CD4-positive, CD25-positive, alpha-beta regulatory T cell (primary cell): Measurements from ENCODE around the gene LY6G6F. TPM values are rescaled to one million over a fixed set of nuclear protein-coding genes. Genes with fewer than 3 reads are reported as not detected.

ENCODE experiments used
- ATAC-seq, 2 donors: fragments of 150-1000 bp; cut with Tn5 transposase; one replicate each; pipeline ENCODE4 v1.10.0; 2021; ENCODE audit warnings: low read depth in 2 of 2, moderate number of reproducible peaks in 2 of 2, moderate library complexity in 1 of 2
- DNase-seq, 3 donors: peaks; one replicate each; pipeline versions ENCODE4 v3.0.0 to v3.0.0-alpha.2; 2012 to 2022; ENCODE audit warnings: mixed read lengths in 1 of 3
- H3K27ac ChIP-seq: one replicate; pipeline ENCODE4 v1.7.0; 2013; ENCODE audit warnings: mild to moderate bottlenecking, low read length; ENCODE audit not compliant: insufficient read depth, poor library complexity, severe bottlenecking
- H3K27me3 ChIP-seq: one replicate; pipeline ENCODE4 v1.7.0; 2013; ENCODE audit warnings: low read length; ENCODE audit not compliant: control insufficient read depth, insufficient read depth
- H3K36me3 ChIP-seq: one replicate; pipeline ENCODE4 v1.7.0; 2013; ENCODE audit warnings: mild to moderate bottlenecking, low read length, moderate library complexity; ENCODE audit not compliant: control insufficient read depth, insufficient read depth
- H3K4me1 ChIP-seq: 2 replicates; pipeline ENCODE4 v1.7.0; 2013; ENCODE audit warnings: mild to moderate bottlenecking, low read length; ENCODE audit not compliant: insufficient read depth, control insufficient read depth, poor library complexity, severe bottlenecking
- H3K4me3 ChIP-seq: one replicate; pipeline ENCODE4 v1.7.0; 2013; ENCODE audit warnings: low read depth, mild to moderate bottlenecking, low read length, moderate library complexity
- H3K9me3 ChIP-seq, 2 experiments: 1 replicate in 1 of 2; 2 replicates in 1 of 2; pipeline ENCODE4 v1.7.0; 2013; ENCODE audit warnings: low read length in 2 of 2, mild to moderate bottlenecking in 1 of 2, moderate library complexity in 1 of 2; ENCODE audit not compliant: control insufficient read depth in 2 of 2
- H3K27ac Mint-ChIP-seq, 3 donors: one replicate each; pipeline ENCODE4 v1.8.0; 2020 to 2022; ENCODE audit warnings: mild to moderate bottlenecking in 3 of 3, mixed read lengths in 3 of 3, moderate library complexity in 2 of 3
- H3K27me3 Mint-ChIP-seq: one replicate; pipeline ENCODE4 v1.8.0; 2022; ENCODE audit warnings: mild to moderate bottlenecking, mixed read lengths
- H3K36me3 Mint-ChIP-seq: one replicate; pipeline ENCODE4 v1.8.0; 2020; ENCODE audit warnings: mixed read lengths
- H3K4me1 Mint-ChIP-seq, 4 donors: one replicate each; pipeline ENCODE4 v1.8.0; 2020 to 2022; ENCODE audit warnings: mixed read lengths in 4 of 4, mild to moderate bottlenecking in 1 of 4
- H3K4me3 Mint-ChIP-seq, 4 donors: one replicate each; pipeline ENCODE4 v1.8.0; 2020 to 2022; ENCODE audit warnings: mild to moderate bottlenecking in 4 of 4, mixed read lengths in 4 of 4, moderate library complexity in 3 of 4
- H3K9me3 Mint-ChIP-seq, 7 donors: one replicate each; pipeline ENCODE4 v1.8.0; 2020 to 2022; ENCODE audit warnings: mixed read lengths in 7 of 7, mild to moderate bottlenecking in 3 of 7, moderate library complexity in 2 of 7
- polyA plus RNA-seq, 4 donors: library from polyadenylated mRNA; unstranded; fragments of 300-500 nt; fragmentation: Illumina TruSeq; gene quantifications; one replicate each; pipeline ENCODE4 v1.2.3, GENCODE V29; 2021
- total RNA-seq: library from RNA; stranded (reverse); gene quantifications from one replicate; pipeline ENCODE4 v1.2.3, GENCODE V29; 2022

LY6G6F gene
- total and polyA plus RNA-seq, 5 donors from 2014 or later: 1.5 TPM; not detected in 4

- H3K27ac Mint-ChIP-seq: peak overlapping the region; percentile 34 to 79 (median 52)
Observed at GRCh38 chr6:31711233-31711632, 4.6 kb downstream of the LY6G6F start.

GRCh38 chr6:31712296-31712695 lies 5.6 kb downstream of the LY6G6F start:
- Mint-ChIP-seq H3K9me3 (no peaks in the 10 kb centered on the region), H3K27me3 (peaks cover 5% of the 10 kb centered on the region), H3K4me3 (no peak overlapping the region), H3K27ac (peak overlapping the region in 1 of 3 donors; percentile 65), H3K36me3 (no peaks in the 10 kb centered on the region), H3K4me1 (peaks cover 0 to 22% (median 10%) of the 10 kb centered on the region in 4 donors)
- Histone ChIP-seq H3K27me3 (no peaks in the 10 kb centered on the region), H3K4me1 (peaks cover 11% of the 10 kb centered on the region), H3K27ac (no peak overlapping the region), H3K4me3 (no peak overlapping the region), H3K9me3 (no peaks in the 10 kb centered on the region), H3K36me3 (no peaks in the 10 kb centered on the region)
- ATAC-seq: peak; percentile 57 to 71
- DNase-seq: peak in 1 of 3 donors; percentile 63

More at GRCh38 chr6:31711233-31711632, 4.6 kb downstream of the LY6G6F start:
- peak in 1 of 3 donors; percentile 70 for DNase-seq
- peaks cover 11% of the 10 kb centered on the region for H3K4me1 ChIP-seq
- peaks cover 5% of the 10 kb centered on the region for H3K27me3 Mint-ChIP-seq
- no peaks in the 10 kb centered on the region for H3K9me3 ChIP-seq
- peak overlapping the region in 1 of 4 donors; percentile 52 for H3K4me3 Mint-ChIP-seq
- no peak overlapping the region for H3K27ac ChIP-seq
- H3K36me3 ChIP-seq: no peaks in the 10 kb centered on the region
- peaks cover 0 to 22% (median 10%) of the 10 kb centered on the region in 4 donors for H3K4me1 Mint-ChIP-seq
- ATAC-seq: no peak
- no peaks in the 10 kb centered on the region for H3K36me3 Mint-ChIP-seq
- H3K27me3 ChIP-seq: no peaks in the 10 kb centered on the region
- no peaks in the 10 kb centered on the region for H3K9me3 Mint-ChIP-seq
- H3K4me3 ChIP-seq: no peak overlapping the region

GRCh38 chr6:31713465-31713864 lies 6.8 kb downstream of the LY6G6F start:
- Mint-ChIP-seq H3K27me3 (peaks cover 5% of the 10 kb centered on the region), H3K36me3 (no peaks in the 10 kb centered on the region), H3K4me3 (no peak overlapping the region), H3K9me3 (no peaks in the 10 kb centered on the region), H3K4me1 (peaks cover 0 to 22% (median 10%) of the 10 kb centered on the region in 4 donors), H3K27ac (no peak overlapping the region)
- no peaks in the 10 kb centered on the region for H3K9me3 ChIP-seq
- DNase-seq (no peak), ATAC-seq (no peak)
- H3K36me3 ChIP-seq: no peaks in the 10 kb centered on the region
- H3K27me3 ChIP-seq: no peaks in the 10 kb centered on the region
- H3K4me1 ChIP-seq: peaks cover 11% of the 10 kb centered on the region
- no peak overlapping the region for H3K27ac ChIP-seq
- no peak overlapping the region for H3K4me3 ChIP-seq

- Mint-ChIP-seq H3K27me3 (peaks cover 5% of the 10 kb centered on the region), H3K36me3 (no peaks in the 10 kb centered on the region), H3K9me3 (no peaks in the 10 kb centered on the region), H3K4me3 (no peak overlapping the region), H3K4me1 (peaks cover 0 to 22% (median 10%) of the 10 kb centered on the region in 4 donors), H3K27ac (peak overlapping the region in 1 of 3 donors; percentile 89)
- no peaks in the 10 kb centered on the region for H3K27me3 ChIP-seq
- H3K4me1 ChIP-seq: peaks cover 11% of the 10 kb centered on the region
- ATAC-seq (no peak), DNase-seq (no peak)
- no peak overlapping the region for H3K4me3 ChIP-seq
- no peaks in the 10 kb centered on the region for H3K9me3 ChIP-seq
- no peak overlapping the region for H3K27ac ChIP-seq
- H3K36me3 ChIP-seq: no peaks in the 10 kb centered on the region
Observed at GRCh38 chr6:31713991-31714684, 7.5 kb downstream of the LY6G6F start.

- no peak for ATAC-seq
- no peaks in the 10 kb centered on the region for H3K9me3 Mint-ChIP-seq
- peaks cover 0 to 22% (median 10%) of the 10 kb centered on the region in 4 donors for H3K4me1 Mint-ChIP-seq
Observed at GRCh38 chr6:31715022-31715958, 8.6 kb downstream of the LY6G6F start, which contains the start of gene LY6G6D. LY6G6D (plus strand) TSS chr6:31715348; CDS start chr6:31715356, 8 bp downstream.

GRCh38 chr6:31717499-31718222 lies 11.0 kb downstream of the LY6G6F start:
- Mint-ChIP-seq H3K4me3 (no peak overlapping the region), H3K27ac (peak overlapping the region in 1 of 3 donors; percentile 15), H3K27me3 (peaks cover 1% of the 10 kb centered on the region), H3K9me3 (no peaks in the 10 kb centered on the region), H3K4me1 (peaks cover 0 to 3% (median under 1%) of the 10 kb centered on the region in 4 donors), H3K36me3 (no peaks in the 10 kb centered on the region)
- H3K36me3 ChIP-seq: no peaks in the 10 kb centered on the region
- DNase-seq (no peak), ATAC-seq (no peak)
- no peaks in the 10 kb centered on the region for H3K4me1 ChIP-seq
- H3K4me3 ChIP-seq: no peak overlapping the region
- H3K27me3 ChIP-seq: no peaks in the 10 kb centered on the region
- no peak overlapping the region for H3K27ac ChIP-seq
- H3K9me3 ChIP-seq: no peaks in the 10 kb centered on the region

More at GRCh38 chr6:31715022-31715958, 8.6 kb downstream of the LY6G6F start, which contains the start of gene LY6G6D:
- H3K36me3 ChIP-seq: no peaks in the 10 kb centered on the region
- peaks cover 11% of the 10 kb centered on the region for H3K4me1 ChIP-seq
- H3K4me3 Mint-ChIP-seq: no peak within 1 kb of the TSS
- H3K27ac Mint-ChIP-seq: peak within 1 kb of the TSS in 2 of 3 donors; percentile 6 to 89
- no peak within 1 kb of the TSS for H3K4me3 ChIP-seq
- no peaks in the 10 kb centered on the region for H3K9me3 ChIP-seq
- H3K27me3 Mint-ChIP-seq: peaks cover 5% of the 10 kb centered on the region
- no peak within 1 kb of the TSS for H3K27ac ChIP-seq
- no peaks in the 10 kb centered on the region for H3K36me3 Mint-ChIP-seq
- no peaks in the 10 kb centered on the region for H3K27me3 ChIP-seq
- DNase-seq: no peak

- Mint-ChIP-seq H3K4me1 (peaks cover 0 to 3% (median under 1%) of the 10 kb centered on the region in 4 donors), H3K27me3 (no peaks in the 10 kb centered on the region), H3K9me3 (no peaks in the 10 kb centered on the region), H3K4me3 (no peak overlapping the region), H3K27ac (no peak overlapping the region), H3K36me3 (no peaks in the 10 kb centered on the region)
- ATAC-seq (no peak), DNase-seq (no peak)
- Histone ChIP-seq H3K27ac (no peak overlapping the region), H3K27me3 (no peaks in the 10 kb centered on the region), H3K36me3 (no peaks in the 10 kb centered on the region), H3K4me3 (no peak overlapping the region), H3K4me1 (no peaks in the 10 kb centered on the region), H3K9me3 (no peaks in the 10 kb centered on the region)
Observed at GRCh38 chr6:31718265-31718664, 11.6 kb downstream of the LY6G6F start.
